Neural crest cell (in vitro differentiated cells): ENCODE results near the gene DYNC1H1. TPM values are rescaled to one million over a fixed set of nuclear protein-coding genes. Genes with fewer than 3 reads are reported as not detected.
A peak's percentile ranks its signal among the peaks of the same experiment; 100 is the strongest.

Experiments
- DNase-seq: peaks from one replicate; pipeline ENCODE4 v3.0.0; 2021; ENCODE audit warnings: low read depth, mixed read lengths, low spot score
- H3K27ac Mint-ChIP-seq: one replicate; pipeline ENCODE4 v1.8.0; 2021; ENCODE audit warnings: mild to moderate bottlenecking, mixed read lengths; ENCODE audit not compliant: unreplicated experiment
- H3K27me3 Mint-ChIP-seq: 2 replicates; pipeline ENCODE4 v1.8.0; 2021; ENCODE audit warnings: low read depth, mild to moderate bottlenecking, mixed read lengths
- H3K36me3 Mint-ChIP-seq: 2 replicates; pipeline ENCODE4 v1.8.0; 2021; ENCODE audit warnings: low read depth, mild to moderate bottlenecking, mixed read lengths
- H3K4me1 Mint-ChIP-seq: 2 replicates; pipeline ENCODE4 v1.8.0; 2021; ENCODE audit warnings: mixed read lengths
- H3K4me3 Mint-ChIP-seq: one replicate; pipeline ENCODE4 v1.8.0; 2021; ENCODE audit warnings: mild to moderate bottlenecking, mixed read lengths
- H3K9me3 Mint-ChIP-seq: 2 replicates; pipeline ENCODE4 v1.8.0; 2021; ENCODE audit warnings: mixed read lengths
- total RNA-seq: library from RNA; stranded (reverse); gene quantifications from 2 replicates; pipeline ENCODE4 v1.2.1, GENCODE V29; 2021
- TF ChIP-seq, protein P1 (sequence below): fragments of 200-600 bp; sonication (generic); conservative IDR thresholded peaks from 2 replicates; pipeline ENCODE4 v1.5.0; 2021; ENCODE audit warnings: antibody characterized with exemption, mild to moderate bottlenecking

DYNC1H1 gene
- total RNA-seq, 1 donor from 2014 or later = 528 TPM

DNA sequence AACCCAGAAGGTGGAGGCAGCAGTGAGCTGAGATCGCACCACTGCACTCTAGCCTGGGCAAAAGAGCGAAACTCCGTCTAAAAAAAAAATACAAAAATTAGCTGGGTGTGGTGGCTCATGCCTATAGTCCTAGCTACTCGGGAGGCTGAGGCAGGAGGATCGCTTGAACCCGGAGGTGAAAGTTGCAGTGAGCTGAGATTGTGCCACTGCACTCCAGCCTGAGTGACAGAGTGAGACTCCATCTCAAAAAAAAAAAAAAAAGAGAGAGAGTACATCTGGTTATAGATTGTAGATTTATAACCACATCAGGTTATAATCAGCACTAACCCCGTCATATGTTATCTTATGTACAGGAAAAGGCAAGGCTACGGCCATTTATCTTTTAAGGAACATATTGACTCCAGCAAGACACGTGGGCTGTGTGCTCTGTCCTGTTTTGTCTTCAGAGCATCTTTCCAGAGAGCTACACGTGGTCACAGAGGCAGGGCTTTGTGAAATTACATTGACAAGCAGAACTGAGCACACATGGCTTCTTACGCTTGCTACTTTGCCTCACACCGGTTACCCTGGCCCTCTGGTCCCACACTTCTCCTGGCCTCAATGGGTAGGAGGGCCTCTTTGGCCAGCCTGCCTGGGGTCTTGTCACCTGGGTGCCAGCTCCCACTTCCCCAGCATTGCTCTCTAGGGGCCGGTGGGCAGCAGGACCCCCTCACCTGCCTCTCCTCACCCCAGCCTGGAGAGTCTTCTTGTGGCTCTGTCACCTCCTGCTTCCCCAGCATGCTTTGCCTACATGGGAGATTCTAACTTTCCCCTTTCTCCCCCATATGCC lies 6.8 kb upstream of the DYNC1H1 start:
- H3K9me3 Mint-ChIP-seq = no peaks in the 10 kb centered on the region
- no peaks in the 10 kb centered on the region for H3K36me3 Mint-ChIP-seq
- peaks cover 14% of the 10 kb centered on the region for H3K4me1 Mint-ChIP-seq
- peaks cover 2% of the 10 kb centered on the region for H3K27me3 Mint-ChIP-seq
- no peak overlapping the region for H3K27ac Mint-ChIP-seq
- H3K4me3 Mint-ChIP-seq = no peak overlapping the region
- DNase-seq = no peak
- TF ChIP-seq, protein P1, sequence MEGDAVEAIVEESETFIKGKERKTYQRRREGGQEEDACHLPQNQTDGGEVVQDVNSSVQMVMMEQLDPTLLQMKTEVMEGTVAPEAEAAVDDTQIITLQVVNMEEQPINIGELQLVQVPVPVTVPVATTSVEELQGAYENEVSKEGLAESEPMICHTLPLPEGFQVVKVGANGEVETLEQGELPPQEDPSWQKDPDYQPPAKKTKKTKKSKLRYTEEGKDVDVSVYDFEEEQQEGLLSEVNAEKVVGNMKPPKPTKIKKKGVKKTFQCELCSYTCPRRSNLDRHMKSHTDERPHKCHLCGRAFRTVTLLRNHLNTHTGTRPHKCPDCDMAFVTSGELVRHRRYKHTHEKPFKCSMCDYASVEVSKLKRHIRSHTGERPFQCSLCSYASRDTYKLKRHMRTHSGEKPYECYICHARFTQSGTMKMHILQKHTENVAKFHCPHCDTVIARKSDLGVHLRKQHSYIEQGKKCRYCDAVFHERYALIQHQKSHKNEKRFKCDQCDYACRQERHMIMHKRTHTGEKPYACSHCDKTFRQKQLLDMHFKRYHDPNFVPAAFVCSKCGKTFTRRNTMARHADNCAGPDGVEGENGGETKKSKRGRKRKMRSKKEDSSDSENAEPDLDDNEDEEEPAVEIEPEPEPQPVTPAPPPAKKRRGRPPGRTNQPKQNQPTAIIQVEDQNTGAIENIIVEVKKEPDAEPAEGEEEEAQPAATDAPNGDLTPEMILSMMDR = no peak

DNA sequence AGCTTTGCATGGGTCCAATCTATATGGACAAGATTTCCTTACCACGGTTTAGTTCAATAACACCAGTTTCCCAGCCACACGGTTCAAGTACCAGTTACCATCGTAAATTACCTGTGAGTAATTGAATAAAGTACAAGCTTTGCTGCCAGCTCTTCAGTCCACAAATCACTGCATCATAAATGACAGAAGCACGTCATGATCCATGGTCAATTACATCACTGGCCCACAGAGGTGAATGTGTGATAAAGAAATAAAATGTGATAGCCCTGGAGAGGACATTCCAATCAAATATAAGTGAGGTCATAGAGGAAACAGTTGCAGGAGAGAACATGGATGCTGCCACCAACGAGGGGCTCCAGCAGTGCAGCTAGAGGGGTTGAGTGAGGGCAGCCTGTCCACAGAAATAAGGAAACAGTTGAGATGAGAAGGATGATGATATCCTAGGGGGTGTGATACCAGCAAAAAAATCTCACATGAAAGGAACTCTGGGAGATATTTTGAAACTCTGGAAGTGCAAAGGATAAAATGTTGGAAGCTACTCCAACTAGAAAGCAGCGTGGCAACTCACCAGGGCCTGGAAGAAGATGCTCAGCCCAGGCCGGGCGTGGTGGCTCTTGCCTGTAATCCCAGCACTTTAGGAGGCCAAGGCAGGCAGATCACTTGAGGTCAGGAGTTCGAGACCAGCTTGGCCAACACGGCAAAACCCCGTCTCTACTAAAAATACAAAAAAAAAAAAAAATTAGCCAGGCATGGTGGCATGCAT lies 5.8 kb upstream of the DYNC1H1 start:
- Mint-ChIP-seq H3K4me1 (peaks cover 14% of the 10 kb centered on the region), H3K4me3 (no peak overlapping the region), H3K36me3 (no peaks in the 10 kb centered on the region), H3K27ac (no peak overlapping the region), H3K9me3 (no peaks in the 10 kb centered on the region), H3K27me3 (peaks cover 2% of the 10 kb centered on the region)
- DNase-seq = no peak
- TF ChIP-seq, protein P1 = no peak

- Mint-ChIP-seq H3K27me3 (peaks cover 2% of the 10 kb centered on the region), H3K4me3 (peak overlapping the region; percentile 38), H3K27ac (no peak overlapping the region), H3K36me3 (no peaks in the 10 kb centered on the region), H3K9me3 (no peaks in the 10 kb centered on the region), H3K4me1 (peaks cover 18% of the 10 kb centered on the region)
- no peak for DNase-seq
- TF ChIP-seq, protein P1 = no peak
Measured at GRCh38 chr14:101959277-101959676, 5.1 kb upstream of the DYNC1H1 start.

DNA sequence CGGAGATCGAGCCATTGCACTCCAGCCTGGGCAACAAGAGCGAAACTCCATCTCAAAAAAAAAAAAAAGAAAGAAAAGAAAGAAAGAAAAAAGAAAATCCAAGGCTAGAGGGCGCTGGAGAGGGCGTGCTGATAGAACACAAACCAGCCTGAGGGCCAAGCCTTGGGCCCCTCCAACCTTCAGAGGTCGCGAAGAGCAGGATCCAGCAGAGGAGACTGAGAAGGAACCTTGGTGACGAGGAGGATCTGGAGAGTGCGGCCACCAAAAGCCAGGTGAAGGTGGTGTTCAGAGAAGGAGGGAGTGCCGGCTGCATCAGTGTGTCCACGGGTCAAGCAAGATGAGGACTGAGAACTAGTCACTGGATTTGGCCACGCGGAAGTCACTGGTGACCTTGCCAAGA lies 4.1 kb upstream of the DYNC1H1 start:
- TF ChIP-seq, protein P1 = peak; percentile 54
- Mint-ChIP-seq H3K27me3 (peaks cover 2% of the 10 kb centered on the region), H3K4me1 (peaks cover 18% of the 10 kb centered on the region), H3K9me3 (no peaks in the 10 kb centered on the region), H3K4me3 (peak overlapping the region; percentile 60), H3K36me3 (no peaks in the 10 kb centered on the region), H3K27ac (no peak overlapping the region)
- DNase-seq = peak; percentile 27

- TF ChIP-seq, protein P1 = peak; percentile 88
- DNase-seq = peak; percentile 70
- Mint-ChIP-seq H3K9me3 (no peaks in the 10 kb centered on the region), H3K27ac (no peak overlapping the region), H3K4me1 (peaks cover 26% of the 10 kb centered on the region), H3K27me3 (peaks cover 2% of the 10 kb centered on the region), H3K4me3 (peak overlapping the region; percentile 81), H3K36me3 (no peaks in the 10 kb centered on the region)
Measured at GRCh38 chr14:101961011-101961721, 3.2 kb upstream of the DYNC1H1 start.
